Astrocyte (in vitro differentiated cells and primary cell): ENCODE measurements around the gene PMAIP1.

Source experiments
- EZH2 ChIP-seq: IDR thresholded peaks from 2 replicates; pipeline ENCODE4 v1.6.1; 2012; ENCODE audit warnings: mild to moderate bottlenecking, low read length, inconsistent platforms; ENCODE audit not compliant: insufficient read depth
- TF ChIP-seq, protein P1 (sequence below): IDR thresholded peaks from 2 replicates; pipeline ENCODE4 v1.5.1; 2011; ENCODE audit warnings: low read depth, mild to moderate bottlenecking, inconsistent platforms, low read length, moderate library complexity; ENCODE audit not compliant: insufficient read depth

DNA sequence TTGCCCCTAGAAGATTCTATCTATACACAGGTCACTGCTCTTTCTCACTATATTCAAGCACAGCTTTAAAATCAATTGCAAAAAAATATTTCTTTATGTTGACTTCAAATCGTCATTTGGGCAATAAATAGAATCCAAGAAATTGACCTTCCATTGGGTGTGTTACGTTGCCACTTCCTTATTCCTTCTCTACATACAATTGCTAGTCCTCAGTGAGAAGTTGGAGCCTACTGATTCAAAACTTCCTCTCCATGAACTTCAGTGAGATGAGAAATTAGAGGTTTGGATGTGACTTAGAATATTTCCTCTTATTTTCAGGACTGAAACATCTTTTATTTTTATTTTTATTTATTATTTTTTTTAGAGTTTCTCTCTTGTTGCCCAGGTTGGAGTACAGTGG, 40.3 kb downstream of the PMAIP1 start:
- TF ChIP-seq, protein P1, sequence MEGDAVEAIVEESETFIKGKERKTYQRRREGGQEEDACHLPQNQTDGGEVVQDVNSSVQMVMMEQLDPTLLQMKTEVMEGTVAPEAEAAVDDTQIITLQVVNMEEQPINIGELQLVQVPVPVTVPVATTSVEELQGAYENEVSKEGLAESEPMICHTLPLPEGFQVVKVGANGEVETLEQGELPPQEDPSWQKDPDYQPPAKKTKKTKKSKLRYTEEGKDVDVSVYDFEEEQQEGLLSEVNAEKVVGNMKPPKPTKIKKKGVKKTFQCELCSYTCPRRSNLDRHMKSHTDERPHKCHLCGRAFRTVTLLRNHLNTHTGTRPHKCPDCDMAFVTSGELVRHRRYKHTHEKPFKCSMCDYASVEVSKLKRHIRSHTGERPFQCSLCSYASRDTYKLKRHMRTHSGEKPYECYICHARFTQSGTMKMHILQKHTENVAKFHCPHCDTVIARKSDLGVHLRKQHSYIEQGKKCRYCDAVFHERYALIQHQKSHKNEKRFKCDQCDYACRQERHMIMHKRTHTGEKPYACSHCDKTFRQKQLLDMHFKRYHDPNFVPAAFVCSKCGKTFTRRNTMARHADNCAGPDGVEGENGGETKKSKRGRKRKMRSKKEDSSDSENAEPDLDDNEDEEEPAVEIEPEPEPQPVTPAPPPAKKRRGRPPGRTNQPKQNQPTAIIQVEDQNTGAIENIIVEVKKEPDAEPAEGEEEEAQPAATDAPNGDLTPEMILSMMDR = no peak
- no peak for TF ChIP-seq EZH2
